Loucy (cell line): Measurements from ENCODE around the gene IQGAP1.

Experiments
- EZH2phosphoT487 ChIP-seq: fragments of 200-600 bp; IDR thresholded peaks from 2 replicates; pipeline ENCODE4 v1.6.1; 2018; ENCODE audit warnings: antibody characterized with exemption, mild to moderate bottlenecking, moderate library complexity, borderline replicate concordance
- TF ChIP-seq, protein P1 (sequence below): fragments of 200-600 bp; sonication (generic); conservative IDR thresholded peaks from 2 replicates; pipeline ENCODE4 v1.5.1; 2014; ENCODE audit warnings: mild to moderate bottlenecking, antibody characterized with exemption, low read length

DNA sequence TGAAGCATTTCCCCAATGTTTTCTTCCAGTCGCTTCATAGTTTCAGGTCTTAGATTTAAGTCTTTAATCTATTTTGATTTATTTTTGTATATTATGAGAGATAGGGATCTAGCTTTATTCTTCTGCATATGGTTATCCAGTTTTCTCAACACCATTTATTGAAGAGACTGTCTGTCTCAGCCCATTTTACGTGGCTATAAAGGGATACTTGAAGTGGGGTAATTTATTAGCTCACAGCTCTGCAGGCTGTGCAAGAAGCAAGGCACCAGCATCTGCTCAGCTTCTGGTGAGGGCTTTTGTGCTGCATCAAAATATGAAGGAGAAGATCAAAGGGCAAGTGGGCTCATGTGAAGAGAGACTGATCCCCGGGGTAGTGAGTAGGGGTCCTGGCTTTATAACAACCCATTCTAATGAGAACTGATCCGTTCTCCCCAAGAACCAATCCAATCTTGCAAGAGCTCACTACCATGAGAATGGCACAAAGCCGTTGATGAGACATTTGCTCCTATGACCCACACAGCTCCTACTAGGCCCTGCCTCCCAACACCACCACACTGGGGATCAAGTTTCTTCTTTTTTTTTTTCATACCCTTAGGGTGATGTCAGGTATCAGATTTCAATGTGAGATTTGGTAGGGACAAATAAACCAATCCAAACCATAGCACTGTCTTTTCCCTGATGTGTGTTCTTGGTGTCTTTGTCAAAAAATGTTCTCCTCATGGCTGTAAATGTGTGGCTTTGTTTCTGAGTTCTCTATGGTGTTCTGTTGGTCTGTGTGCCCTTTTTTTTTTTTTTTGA is 63.2 kb downstream of the IQGAP1 start:
- TF ChIP-seq, protein P1, sequence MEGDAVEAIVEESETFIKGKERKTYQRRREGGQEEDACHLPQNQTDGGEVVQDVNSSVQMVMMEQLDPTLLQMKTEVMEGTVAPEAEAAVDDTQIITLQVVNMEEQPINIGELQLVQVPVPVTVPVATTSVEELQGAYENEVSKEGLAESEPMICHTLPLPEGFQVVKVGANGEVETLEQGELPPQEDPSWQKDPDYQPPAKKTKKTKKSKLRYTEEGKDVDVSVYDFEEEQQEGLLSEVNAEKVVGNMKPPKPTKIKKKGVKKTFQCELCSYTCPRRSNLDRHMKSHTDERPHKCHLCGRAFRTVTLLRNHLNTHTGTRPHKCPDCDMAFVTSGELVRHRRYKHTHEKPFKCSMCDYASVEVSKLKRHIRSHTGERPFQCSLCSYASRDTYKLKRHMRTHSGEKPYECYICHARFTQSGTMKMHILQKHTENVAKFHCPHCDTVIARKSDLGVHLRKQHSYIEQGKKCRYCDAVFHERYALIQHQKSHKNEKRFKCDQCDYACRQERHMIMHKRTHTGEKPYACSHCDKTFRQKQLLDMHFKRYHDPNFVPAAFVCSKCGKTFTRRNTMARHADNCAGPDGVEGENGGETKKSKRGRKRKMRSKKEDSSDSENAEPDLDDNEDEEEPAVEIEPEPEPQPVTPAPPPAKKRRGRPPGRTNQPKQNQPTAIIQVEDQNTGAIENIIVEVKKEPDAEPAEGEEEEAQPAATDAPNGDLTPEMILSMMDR = no peak
- TF ChIP-seq EZH2phosphoT487 = no peak
